ENCODE measurements around the gene TBC1D2. TPM values are rescaled to one million over a fixed set of nuclear protein-coding genes. Genes with fewer than 3 reads are reported as not detected.

TBC1D2 gene
- total and polyA plus RNA-seq, 2 of the 13 experiments (the other 11 are each of a cell fraction or from before 2014, with no cell fraction given): 2.0 to 2.8 TPM

GRCh38 chr9:98235126-98235525 is 20.3 kb downstream of the TBC1D2 start (continued):
- TF ChIP-seq SOX13 (IDR thresholded peaks at IDR 0.05) (no peak), SOX13 (CRISPR knock-in tag; conservative IDR thresholded peaks at IDR 0.05 in 1 of 2, IDR thresholded peaks at IDR 0.05 in 1 of 2) (no peak), ZNF570 (CRISPR knock-in tag; IDR thresholded peaks at IDR 0.05; ENCODE audit: borderline replicate concordance) (no peak), ZNF614 (CRISPR knock-in tag; IDR thresholded peaks at IDR 0.05; ENCODE audit: borderline replicate concordance) (no peak), PHB2 (IDR thresholded peaks at IDR 0.05; ENCODE audit: partially characterized antibody) (no peak), ARID2 (CRISPR knock-in tag; IDR thresholded peaks at IDR 0.05; ENCODE audit: borderline replicate concordance) (no peak)

- no peaks in the 10 kb centered on the region for H4K20me1 ChIP-seq (ENCODE audit: insufficient read depth, low read length)
- H3K9ac ChIP-seq (ENCODE audit: insufficient read depth, low read depth, low read length): no peak overlapping the region
- FAIRE-seq: peak; percentile 43
- H3K27ac ChIP-seq (ENCODE audit: extremely low read length, insufficient read depth, low read length): no peak overlapping the region
- no peak overlapping the region for H3K4me2 ChIP-seq (ENCODE audit: low read depth, low read length)
- 90% methylated on average over 7 of the region's 9 CpGs for WGBS (ENCODE audit: low lambda C conversion rate)
- peak; percentile 54; the same call in 2 of the 3 replicates for ATAC-seq
- H2AFZ ChIP-seq (ENCODE audit: low read length): no peak overlapping the region
- ChIA-PET CTCF (ENCODE audit: low intra/inter-chr PET ratio, low total read pairs) (interaction anchor here (0.7 kb wide), 1 partner anchor 29 kb away, joined by 3 read pairs; no protein-coding TSS in a partner anchor), POLR2A (interaction anchor here (2.2 kb wide), 1 partner anchor 21 kb away, joined by 6 read pairs; the partner anchor contains the start of gene TBC1D2)
- H3K79me2 ChIP-seq (ENCODE audit: insufficient read depth, low read length): no peaks in the 10 kb centered on the region
- H3K4me3 ChIP-seq (replicated peaks in 1 of 3; ENCODE audit: insufficient read depth in 1 of 3, low read depth in 2 of 3, low read length in 3 of 3): no peak overlapping the region
- peaks cover 0 to 1% of the 10 kb centered on the region in 2 experiments; a peak in 1 of 5 replicates for H3K36me3 ChIP-seq (replicated peaks in 1 of 2; ENCODE audit: control insufficient read depth in 1 of 2, insufficient read depth in 2 of 2, low read length in 2 of 2)
- intact Hi-C loops (cut with micrococcal nuclease; ENCODE audit: unreplicated experiment): loop anchor here (1.0 kb wide), 1 partner anchor 29 kb away; no protein-coding TSS in a partner anchor
- no TSS peak for BruUV-seq (replicated peaks)
- H3K9me3 ChIP-seq (ENCODE audit: low read length): no peaks in the 10 kb centered on the region
- DNase-seq (ENCODE audit: low spot score): no peak
- H3K4me1 ChIP-seq (ENCODE audit: insufficient read depth, low read length): peaks cover 25% of the 10 kb centered on the region
- in situ Hi-C loops (cut with HindIII; ENCODE audit: extremely low pct_ligation_motif_present, low pct_unique_long_range_greater_than_20kb): no loop called here
- no peaks in the 10 kb centered on the region for H3K27me3 ChIP-seq (ENCODE audit: control insufficient read depth in 1 of 2, insufficient read depth in 2 of 2, low read length in 2 of 2)
- no peak for TF ChIP-seq KLF15 (CRISPR knock-in tag; IDR thresholded peaks at IDR 0.05; ENCODE audit: borderline replicate concordance)
- TF ChIP-seq ZNF446 (CRISPR knock-in tag; IDR thresholded peaks at IDR 0.05): no peak
- TF ChIP-seq ZNF563 (CRISPR knock-in tag; IDR thresholded peaks at IDR 0.05): no peak
- no peak for TF ChIP-seq EP300 (IDR thresholded peaks at IDR 0.05; ENCODE audit: low read depth in 2 of 2, low read length in 2 of 2)
- TF ChIP-seq EP300 (CRISPR knock-in tag; IDR thresholded peaks at IDR 0.05; ENCODE audit: borderline replicate concordance): no peak
- TF ChIP-seq ZNF687 (CRISPR knock-in tag; IDR thresholded peaks at IDR 0.05): no peak
- TF ChIP-seq STAG1 (CRISPR knock-in tag; IDR thresholded peaks at IDR 0.05): peak; percentile 47; the same call in 1 of the 2 replicates
- TF ChIP-seq ZFY (CRISPR knock-in tag; IDR thresholded peaks at IDR 0.05): no peak
- no peak for TF ChIP-seq CREM (IDR thresholded peaks at IDR 0.05)
- TF ChIP-seq CREM (CRISPR knock-in tag; IDR thresholded peaks at IDR 0.05): no peak
- TF ChIP-seq SNAI1 (CRISPR knock-in tag; IDR thresholded peaks at IDR 0.05; ENCODE audit: borderline replicate concordance): no peak
- no peak for TF ChIP-seq ZSCAN25 (CRISPR knock-in tag; IDR thresholded peaks at IDR 0.05)
- no peak for TF ChIP-seq SATB2 (CRISPR knock-in tag; IDR thresholded peaks at IDR 0.05)
These were observed 21.1 kb downstream of the TBC1D2 start for GRCh38 chr9:98234245-98234825.

Data from HepG2 (cell line).